OCI-LY7 (cell line): ENCODE results near the gene LRRC57. TPM values are rescaled to one million over a fixed set of nuclear protein-coding genes. Genes with fewer than 3 reads are reported as not detected.

Experiments used
- BruUV-seq: library from RNA; stranded (reverse); fragments of 400-500 nt; replicated peaks from 2 replicates; lab custom pipeline; 2021; lab: Mats Ljungman, UMichigan
- CTCF ChIA-PET: fragments of 300-600 bp; sonication (Branson Sonifier 250); formaldehyde crosslinking; loops from one replicate; lab custom pipeline; 2022; ENCODE audit warnings: antibody characterized with exemption; ENCODE audit not compliant: unreplicated experiment; lab: Charles Lee
- POLR2A ChIA-PET: fragments of 300-600 bp; sonication (Branson Sonifier 250); formaldehyde crosslinking; loops from one replicate; lab custom pipeline; 2022; ENCODE audit warnings: antibody characterized with exemption; lab: Charles Lee
- DNase-seq: peaks from one replicate; pipeline ENCODE4 v3.0.0-alpha.2; 2015; ENCODE audit warnings: low spot score
- H2AFZ ChIP-seq: fragments of 200-600 bp; sonication (generic), shearing (Covaris generic); 2 replicates; pipeline ENCODE4 v1.6.1; 2014; ENCODE audit warnings: mild to moderate bottlenecking, antibody characterized with exemption, low read length, moderate library complexity
- H3K27ac ChIP-seq: fragments of 200-600 bp; sonication (generic); 2 replicates; pipeline ENCODE4 v1.5.1; 2014; ENCODE audit warnings: mixed run types, low read depth, mild to moderate bottlenecking, moderate library complexity, low read length, inconsistent platforms; ENCODE audit not compliant: poor library complexity, severe bottlenecking
- H3K36me3 ChIP-seq: fragments of 200-600 bp; sonication (generic); 2 replicates; pipeline ENCODE4 v1.6.1; 2014; ENCODE audit warnings: mild to moderate bottlenecking, antibody characterized with exemption, low read length, moderate library complexity, mixed read lengths; ENCODE audit not compliant: insufficient read depth
- H3K4me1 ChIP-seq: fragments of 200-600 bp; sonication (generic); 2 replicates; pipeline ENCODE4 v1.5.1; 2014; ENCODE audit warnings: mild to moderate bottlenecking, low read length; ENCODE audit not compliant: insufficient read depth, poor library complexity, severe bottlenecking
- H3K4me2 ChIP-seq: fragments of 200-600 bp; sonication (generic); 2 replicates; pipeline ENCODE4 v1.6.1; 2014; ENCODE audit warnings: mild to moderate bottlenecking, low read length
- H3K4me3 ChIP-seq: fragments of 200-600 bp; sonication (generic); 2 replicates; pipeline ENCODE4 v1.5.1; 2014; ENCODE audit warnings: mild to moderate bottlenecking, low read depth, low read length; ENCODE audit not compliant: poor library complexity, severe bottlenecking
- H3K79me2 ChIP-seq: fragments of 200-600 bp; sonication (generic); 2 replicates; pipeline ENCODE4 v1.6.1; 2016; ENCODE audit warnings: low read depth, mild to moderate bottlenecking, low read length, moderate library complexity, mixed read lengths; ENCODE audit not compliant: insufficient read depth
- H3K9me2 ChIP-seq: fragments of 200-600 bp; sonication (generic); 2 replicates; pipeline ENCODE4 v1.6.1; 2016; ENCODE audit warnings: mild to moderate bottlenecking, low read length, mixed read lengths; ENCODE audit not compliant: insufficient read depth
- H3K9me3 ChIP-seq: fragments of 200-600 bp; sonication (generic); 2 replicates; pipeline ENCODE4 v1.6.1; 2014; ENCODE audit warnings: mild to moderate bottlenecking, mixed run types, low read length, mixed read lengths
- H4K20me1 ChIP-seq: fragments of 200-600 bp; sonication (generic); 2 replicates; pipeline ENCODE4 v1.6.1; 2014; ENCODE audit warnings: mild to moderate bottlenecking, antibody characterized with exemption, low read length, moderate library complexity, mixed read lengths; ENCODE audit not compliant: insufficient read depth
- EZH2phosphoT487 ChIP-seq: fragments of 200-600 bp; sonication (generic); IDR thresholded peaks from 2 replicates; pipeline ENCODE4 v1.6.1; 2018; ENCODE audit warnings: low read depth, borderline replicate concordance, mild to moderate bottlenecking, mixed run types, antibody characterized with exemption, low read length, moderate library complexity, mixed read lengths
- intact Hi-C: fragments of 100-400 bp; cut with micrococcal nuclease; formaldehyde crosslinking; loops from one replicate; pipeline ENCODE4 v1.10.0; 2022; ENCODE audit not compliant: unreplicated experiment
- total RNA-seq, 2 experiments: library from RNA; depleted of rRNA in 1 of 2; stranded (reverse); fragments of >200 nt in 1 of 2; shearing (Covaris generic) in 1 of 2; gene quantifications; 2 replicates each; pipeline ENCODE4 v1.2.3, GENCODE V29; 2014 to 2022
- TF ChIP-seq, protein P1 (sequence below): fragments of 200-600 bp; sonication (generic); conservative IDR thresholded peaks from 2 replicates; pipeline ENCODE4 v1.5.1; 2014; ENCODE audit warnings: mild to moderate bottlenecking, antibody characterized with exemption, low read length, moderate library complexity, mixed read lengths

The LRRC57 gene
- total RNA-seq, 2 experiments from 2014 or later: 17.9 to 21.1 TPM

DNA sequence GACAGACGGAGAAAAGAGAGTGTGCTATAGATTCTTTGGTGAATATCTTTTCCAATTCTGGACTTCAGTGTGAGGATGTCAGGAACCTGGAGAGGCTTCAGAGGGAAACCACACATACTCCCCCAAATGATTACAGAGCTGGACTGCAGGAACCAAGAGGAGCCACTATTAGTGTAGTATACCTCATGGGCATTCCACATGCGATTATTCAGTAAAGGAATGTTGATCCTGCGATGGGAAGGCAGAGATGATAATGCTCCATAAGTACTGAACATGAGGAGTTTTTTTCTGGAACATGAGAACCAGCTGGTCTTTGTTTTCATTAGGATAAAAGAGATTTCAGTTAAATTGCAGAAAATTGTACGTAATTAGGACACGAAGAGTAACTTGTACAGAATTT is 45.5 kb upstream of the LRRC57 start:
- Histone ChIP-seq H3K9me3 (no peaks in the 10 kb centered on the region), H3K9me2 (no peaks in the 10 kb centered on the region), H2AFZ (no peak overlapping the region), H3K4me3 (no peak overlapping the region), H3K27ac (no peak overlapping the region), H3K4me1 (no peaks in the 10 kb centered on the region), H3K36me3 (peaks cover 5% of the 10 kb centered on the region; the same call in 1 of the 2 replicates), H3K79me2 (no peaks in the 10 kb centered on the region), H4K20me1 (no peaks in the 10 kb centered on the region), H3K4me2 (no peak overlapping the region)
- CTCF ChIA-PET: no interaction called here
- intact Hi-C loops: no loop called here
- no TSS peak for BruUV-seq
- TF ChIP-seq, protein P1, sequence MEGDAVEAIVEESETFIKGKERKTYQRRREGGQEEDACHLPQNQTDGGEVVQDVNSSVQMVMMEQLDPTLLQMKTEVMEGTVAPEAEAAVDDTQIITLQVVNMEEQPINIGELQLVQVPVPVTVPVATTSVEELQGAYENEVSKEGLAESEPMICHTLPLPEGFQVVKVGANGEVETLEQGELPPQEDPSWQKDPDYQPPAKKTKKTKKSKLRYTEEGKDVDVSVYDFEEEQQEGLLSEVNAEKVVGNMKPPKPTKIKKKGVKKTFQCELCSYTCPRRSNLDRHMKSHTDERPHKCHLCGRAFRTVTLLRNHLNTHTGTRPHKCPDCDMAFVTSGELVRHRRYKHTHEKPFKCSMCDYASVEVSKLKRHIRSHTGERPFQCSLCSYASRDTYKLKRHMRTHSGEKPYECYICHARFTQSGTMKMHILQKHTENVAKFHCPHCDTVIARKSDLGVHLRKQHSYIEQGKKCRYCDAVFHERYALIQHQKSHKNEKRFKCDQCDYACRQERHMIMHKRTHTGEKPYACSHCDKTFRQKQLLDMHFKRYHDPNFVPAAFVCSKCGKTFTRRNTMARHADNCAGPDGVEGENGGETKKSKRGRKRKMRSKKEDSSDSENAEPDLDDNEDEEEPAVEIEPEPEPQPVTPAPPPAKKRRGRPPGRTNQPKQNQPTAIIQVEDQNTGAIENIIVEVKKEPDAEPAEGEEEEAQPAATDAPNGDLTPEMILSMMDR: no peak
- TF ChIP-seq EZH2phosphoT487: no peak
- POLR2A ChIA-PET: interaction anchor here (1.3 kb wide), 1 partner anchor 14 kb away, joined by 3 read pairs; no protein-coding TSS in a partner anchor
- no peak for DNase-seq

DNA sequence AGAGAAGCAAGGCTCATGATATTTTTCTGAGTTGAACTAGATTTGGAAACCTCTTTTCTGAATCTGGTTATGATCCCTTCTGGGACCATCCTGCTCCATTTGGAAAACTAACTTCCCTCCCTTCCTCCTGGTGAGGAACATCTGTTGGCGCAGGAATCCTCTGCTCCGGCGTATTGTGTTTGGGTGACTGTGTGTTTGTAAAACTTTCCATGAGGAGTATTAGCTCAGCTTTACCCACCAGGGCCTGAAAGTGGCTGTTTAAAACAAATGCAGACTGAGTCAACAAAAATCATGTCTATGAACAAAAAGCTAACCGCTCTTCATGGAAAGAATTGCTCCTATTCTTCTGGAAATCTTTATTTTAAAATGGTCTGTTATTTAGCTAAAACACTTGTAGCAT is 44.5 kb upstream of the LRRC57 start:
- no peaks in the 10 kb centered on the region for H4K20me1 ChIP-seq
- no peaks in the 10 kb centered on the region for H3K9me2 ChIP-seq
- H3K4me1 ChIP-seq: no peaks in the 10 kb centered on the region
- H2AFZ ChIP-seq: no peak overlapping the region
- no peaks in the 10 kb centered on the region for H3K79me2 ChIP-seq
- ChIA-PET POLR2A (interaction anchor here (0.7 kb wide), 1 partner anchor 13 kb away, joined by 4 read pairs; no protein-coding TSS in a partner anchor), CTCF (no interaction called here)
- no peak overlapping the region for H3K27ac ChIP-seq
- TF ChIP-seq EZH2phosphoT487: no peak
- TF ChIP-seq, protein P1: no peak
- no peak overlapping the region for H3K4me3 ChIP-seq
- intact Hi-C loops: no loop called here
- peaks cover 5% of the 10 kb centered on the region; the same call in 1 of the 2 replicates for H3K36me3 ChIP-seq
- no TSS peak for BruUV-seq
- DNase-seq: no peak
- H3K9me3 ChIP-seq: no peaks in the 10 kb centered on the region
- H3K4me2 ChIP-seq: no peak overlapping the region

- BruUV-seq: no TSS peak
Measured at GRCh38 chr15:42592716-42593115, 44.1 kb upstream of the LRRC57 start.

More at GRCh38 chr15:42592716-42593115, 44.1 kb upstream of the LRRC57 start:
- Histone ChIP-seq H3K79me2 (no peaks in the 10 kb centered on the region), H3K36me3 (peaks cover 5% of the 10 kb centered on the region; the same call in 1 of the 2 replicates), H4K20me1 (no peaks in the 10 kb centered on the region), H3K27ac (no peak overlapping the region), H3K9me3 (no peaks in the 10 kb centered on the region), H3K4me1 (no peaks in the 10 kb centered on the region), H2AFZ (no peak overlapping the region), H3K9me2 (no peaks in the 10 kb centered on the region), H3K4me3 (no peak overlapping the region), H3K4me2 (no peak overlapping the region)
- ChIA-PET POLR2A (interaction anchor here (0.7 kb wide), 1 partner anchor 13 kb away, joined by 4 read pairs; no protein-coding TSS in a partner anchor), CTCF (no interaction called here)
- DNase-seq: no peak
- intact Hi-C loops: no loop called here
- TF ChIP-seq, protein P1: no peak
- no peak for TF ChIP-seq EZH2phosphoT487
